HEK293T (cell line): ENCODE measurements around the gene TNFAIP2.

ENCODE experiments used
- BHLHE40 ChIP-seq: fragments of 450-650 bp; IDR thresholded peaks from 2 replicates; pipeline ENCODE4 v1.6.1; 2016; ENCODE audit warnings: mild to moderate bottlenecking, moderate library complexity, borderline replicate concordance
- CTBP1 ChIP-seq: fragments of 450-650 bp; IDR thresholded peaks from 2 replicates; pipeline ENCODE4 v1.6.1; 2016; ENCODE audit warnings: borderline replicate concordance
- ELF4 ChIP-seq: fragments of 450-650 bp; IDR thresholded peaks from 2 replicates; pipeline ENCODE4 v1.6.1; 2017; ENCODE audit warnings: antibody characterized with exemption
- FOXA1 ChIP-seq: fragments of 450-650 bp; IDR thresholded peaks from 2 replicates; pipeline ENCODE4 v1.6.1; 2016; ENCODE audit warnings: mild to moderate bottlenecking
- FOXK2 ChIP-seq: fragments of 450-650 bp; IDR thresholded peaks from 2 replicates; pipeline ENCODE4 v1.6.1; 2016; ENCODE audit warnings: mild to moderate bottlenecking
- FOXM1 ChIP-seq: fragments of 450-650 bp; IDR thresholded peaks from 2 replicates; pipeline ENCODE4 v1.6.1; 2017; ENCODE audit warnings: mild to moderate bottlenecking, borderline replicate concordance
- HDGF ChIP-seq: fragments of 450-650 bp; IDR thresholded peaks from 2 replicates; pipeline ENCODE4 v1.6.1; 2017; ENCODE audit warnings: antibody characterized with exemption, borderline replicate concordance
- L3MBTL2 ChIP-seq: fragments of 450-650 bp; conservative IDR thresholded peaks from 2 replicates; pipeline ENCODE4 v1.6.1; 2016; ENCODE audit warnings: mild to moderate bottlenecking
- SP1 ChIP-seq: fragments of 450-650 bp; IDR thresholded peaks from 2 replicates; pipeline ENCODE4 v1.6.1; 2017
- TARDBP ChIP-seq: fragments of 450-650 bp; IDR thresholded peaks from 2 replicates; pipeline ENCODE4 v1.6.1; 2016

DNA sequence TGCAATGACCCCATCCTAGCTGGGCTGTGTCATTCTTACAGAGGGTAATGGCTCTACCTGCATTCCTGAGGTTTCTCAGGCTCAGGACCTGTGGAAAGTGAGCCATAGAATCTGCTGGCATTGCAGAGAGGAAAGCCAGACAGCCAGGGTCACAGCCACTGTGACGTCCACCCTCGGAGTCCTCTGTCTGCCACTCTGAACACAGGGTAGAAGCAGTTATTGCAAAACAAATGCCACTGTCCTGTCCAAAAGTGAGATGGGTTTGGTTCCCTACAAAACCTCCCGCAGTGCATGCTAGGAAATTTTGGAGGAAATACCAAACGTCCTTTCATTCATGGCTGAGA is 37.8 kb downstream of the TNFAIP2 start:
- TF ChIP-seq L3MBTL2 (no peak), FOXM1 (no peak), FOXK2 (no peak), BHLHE40 (no peak), ELF4 (no peak), HDGF (no peak), TARDBP (no peak), SP1 (no peak), FOXA1 (no peak), CTBP1 (no peak)
